GM18867 (cell line): Measurements from ENCODE around the gene ZFPM1.

Source experiments
- ATAC-seq: cut with Tn5 transposase; IDR thresholded peaks from one replicate; pipeline ENCODE4 v1.9.1; 2021; ENCODE audit warnings: mild to moderate bottlenecking, moderate library complexity; ENCODE audit not compliant: unreplicated experiment

ZFPM1 gene

DNA sequence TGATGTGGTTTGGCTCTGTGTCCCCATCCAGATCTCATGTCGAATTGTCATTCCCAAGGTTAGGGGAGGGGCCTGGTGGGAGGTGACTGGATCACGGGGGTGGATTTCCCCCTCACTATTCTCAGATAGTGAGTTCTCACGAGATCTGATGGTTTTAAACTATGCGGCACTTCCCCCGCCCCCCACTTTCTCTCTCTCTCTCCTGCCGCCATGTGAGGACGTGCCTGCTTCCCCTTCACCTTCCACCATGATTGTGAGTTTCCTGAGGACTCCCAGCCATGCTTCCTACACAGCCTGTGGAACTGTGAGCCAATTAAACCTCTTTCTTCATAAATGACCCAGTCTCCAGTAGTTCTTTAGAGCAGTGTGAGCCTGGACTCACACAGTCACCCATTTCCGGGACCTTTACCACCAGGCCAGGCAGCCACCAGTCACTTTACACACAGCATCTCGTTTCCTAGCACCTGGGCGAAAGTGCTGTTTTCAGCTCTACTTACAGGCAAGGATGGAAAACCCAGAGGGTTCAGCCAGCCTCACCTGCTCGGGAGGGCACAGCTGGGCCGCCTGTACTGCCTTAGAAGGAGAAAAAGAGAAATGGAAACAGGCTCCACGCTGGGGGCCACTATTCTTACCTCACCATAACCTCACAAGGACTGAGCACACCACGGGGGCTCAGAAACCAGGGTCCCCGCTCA is 103.4 kb downstream of the ZFPM1 start:
- no peak for ATAC-seq

DNA sequence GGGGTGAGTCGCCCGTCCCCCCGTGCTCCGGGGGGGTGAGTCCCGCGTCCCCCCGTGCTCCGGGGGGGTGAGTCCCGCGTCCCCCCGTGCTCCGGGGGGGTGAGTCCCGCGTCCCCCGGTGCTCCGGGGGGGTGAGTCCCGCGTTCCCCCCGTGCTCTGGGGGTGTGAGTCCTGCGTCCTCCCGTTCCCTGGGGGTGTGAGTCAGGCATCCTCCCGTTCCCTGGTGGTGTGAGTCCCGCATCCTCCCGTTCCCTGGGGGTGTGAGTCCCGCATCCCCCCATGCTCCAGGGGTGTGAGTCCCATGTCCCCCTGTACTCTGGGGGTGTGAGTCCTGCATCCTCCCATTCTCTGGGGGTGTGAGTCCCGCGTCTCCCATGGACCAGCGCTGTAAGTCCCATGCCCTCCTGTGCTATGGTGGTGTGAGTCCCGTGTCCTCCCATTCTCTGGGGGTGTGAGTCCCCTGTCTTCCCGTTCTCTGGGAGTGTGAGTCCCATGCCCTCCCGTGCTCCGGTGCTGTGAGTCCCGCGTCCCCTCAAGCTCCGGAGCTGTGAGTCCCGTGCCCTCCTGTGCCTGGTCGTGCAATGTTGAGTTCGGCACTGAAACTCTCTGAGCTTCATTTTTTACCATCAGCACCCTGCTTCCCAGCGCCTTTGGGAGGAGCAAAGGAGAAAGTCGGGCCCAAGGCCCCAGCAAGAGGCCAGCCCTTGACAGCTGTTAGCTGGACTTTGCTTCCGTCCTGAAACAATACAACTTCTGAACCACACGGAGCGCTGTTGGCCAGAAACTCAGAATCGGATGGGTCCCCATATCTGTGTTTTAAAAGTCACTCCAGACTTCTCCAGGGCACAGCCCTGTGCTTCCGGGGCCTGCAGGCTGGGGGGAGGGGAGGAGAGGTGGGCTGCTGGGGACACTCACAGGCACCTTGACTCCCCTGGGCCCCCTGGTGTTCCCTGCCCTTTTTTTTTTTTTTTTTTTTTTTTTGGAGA is 105.7 kb downstream of the ZFPM1 start:
- ATAC-seq: no peak

DNA sequence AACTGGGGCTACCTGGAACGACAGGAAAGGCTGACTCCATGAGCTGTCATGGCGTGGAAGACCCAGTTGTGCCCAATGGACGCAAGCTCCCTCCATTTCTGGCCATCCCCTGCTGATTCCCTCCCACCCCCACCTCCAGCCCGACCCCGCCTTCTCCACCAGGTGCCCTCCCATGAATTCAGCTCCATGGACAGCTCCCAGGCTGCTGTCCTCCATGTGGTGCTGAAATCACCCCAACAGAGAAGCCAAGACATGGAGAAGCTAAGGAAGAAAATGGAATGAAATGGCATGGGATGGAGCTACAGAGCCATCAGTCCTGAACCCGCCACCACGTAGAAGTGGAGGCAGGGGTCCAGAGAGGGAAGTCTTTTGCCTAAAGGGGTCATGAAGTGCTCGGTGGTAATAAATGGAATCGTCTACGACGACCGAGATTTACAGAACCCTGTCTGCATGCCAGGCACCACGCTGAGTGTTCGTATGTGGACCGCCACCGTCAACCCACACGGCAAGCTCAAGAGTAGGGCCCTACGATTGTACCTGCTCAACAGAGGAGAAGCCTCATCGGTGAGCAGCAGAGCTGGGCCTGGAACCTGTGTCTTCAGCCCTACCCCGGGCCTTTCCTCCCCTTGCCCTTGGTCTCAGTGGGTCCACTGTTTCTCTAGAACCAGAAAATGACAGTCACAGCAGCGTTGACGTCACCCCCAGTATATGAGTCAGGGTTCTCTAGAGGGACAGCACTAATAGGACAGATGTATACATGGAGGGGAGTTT is 107.8 kb downstream of the ZFPM1 start:
- no peak for ATAC-seq

DNA sequence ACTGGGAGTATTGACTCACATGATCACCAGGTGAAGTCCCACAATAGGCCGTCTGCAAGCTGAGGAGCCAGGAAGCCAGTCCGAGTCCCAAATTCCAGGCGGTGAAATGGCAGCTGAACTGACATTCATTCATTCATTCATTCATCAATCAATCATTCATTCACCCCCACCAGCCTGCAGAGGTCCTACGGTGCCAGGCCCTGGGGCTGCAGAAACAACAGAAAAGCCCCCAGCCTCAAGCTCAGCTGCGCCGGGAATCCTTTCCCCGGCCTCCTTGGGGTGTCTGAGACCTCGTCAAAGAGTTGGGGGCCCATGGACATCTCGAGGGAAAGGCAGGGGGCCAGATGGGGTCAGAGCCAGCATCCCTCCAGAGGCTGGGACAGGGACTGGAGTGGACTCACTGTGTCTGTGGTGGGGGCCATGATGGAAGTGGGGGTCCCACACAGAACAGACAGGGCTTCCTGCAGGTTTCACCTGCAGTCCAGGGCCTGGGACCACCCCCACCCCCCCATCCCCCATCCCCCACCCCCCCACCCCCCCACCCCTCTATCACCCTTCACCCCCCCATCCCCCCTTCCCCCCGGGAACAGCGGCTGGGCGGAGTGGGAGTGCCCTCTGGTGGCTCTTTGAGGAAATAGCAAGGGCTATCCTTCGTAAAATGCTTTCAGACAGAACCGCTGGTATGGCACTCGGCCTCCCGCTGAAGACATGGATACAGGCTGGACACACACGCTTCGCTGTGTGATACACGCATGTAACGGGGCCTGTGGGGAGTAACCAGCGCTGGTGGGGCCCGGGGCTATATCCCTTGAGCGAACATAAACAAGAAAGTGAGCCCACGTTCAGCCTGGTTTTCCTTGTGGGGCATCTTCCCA is 108.6 kb downstream of the ZFPM1 start:
- ATAC-seq: no peak

DNA sequence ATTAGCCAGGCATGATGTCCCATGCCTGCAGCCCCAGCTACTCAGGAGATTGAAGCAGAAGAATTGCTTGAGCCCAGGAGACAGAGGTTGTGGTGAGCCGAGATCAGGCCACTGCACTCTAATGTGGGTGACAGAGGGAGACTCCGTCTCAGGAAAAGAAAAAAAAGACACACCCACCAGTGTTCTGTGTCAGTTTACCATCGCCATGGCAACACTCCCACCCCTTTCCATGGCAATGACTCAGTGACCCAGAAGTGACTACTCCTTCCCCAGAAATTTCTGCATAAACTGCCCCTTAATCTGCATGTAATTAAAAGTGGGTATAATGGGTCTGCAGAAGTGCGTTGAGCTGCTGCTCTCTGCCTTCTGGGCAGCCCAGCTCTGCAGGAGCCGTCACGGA is 113.1 kb downstream of the ZFPM1 start:
- no peak for ATAC-seq

DNA sequence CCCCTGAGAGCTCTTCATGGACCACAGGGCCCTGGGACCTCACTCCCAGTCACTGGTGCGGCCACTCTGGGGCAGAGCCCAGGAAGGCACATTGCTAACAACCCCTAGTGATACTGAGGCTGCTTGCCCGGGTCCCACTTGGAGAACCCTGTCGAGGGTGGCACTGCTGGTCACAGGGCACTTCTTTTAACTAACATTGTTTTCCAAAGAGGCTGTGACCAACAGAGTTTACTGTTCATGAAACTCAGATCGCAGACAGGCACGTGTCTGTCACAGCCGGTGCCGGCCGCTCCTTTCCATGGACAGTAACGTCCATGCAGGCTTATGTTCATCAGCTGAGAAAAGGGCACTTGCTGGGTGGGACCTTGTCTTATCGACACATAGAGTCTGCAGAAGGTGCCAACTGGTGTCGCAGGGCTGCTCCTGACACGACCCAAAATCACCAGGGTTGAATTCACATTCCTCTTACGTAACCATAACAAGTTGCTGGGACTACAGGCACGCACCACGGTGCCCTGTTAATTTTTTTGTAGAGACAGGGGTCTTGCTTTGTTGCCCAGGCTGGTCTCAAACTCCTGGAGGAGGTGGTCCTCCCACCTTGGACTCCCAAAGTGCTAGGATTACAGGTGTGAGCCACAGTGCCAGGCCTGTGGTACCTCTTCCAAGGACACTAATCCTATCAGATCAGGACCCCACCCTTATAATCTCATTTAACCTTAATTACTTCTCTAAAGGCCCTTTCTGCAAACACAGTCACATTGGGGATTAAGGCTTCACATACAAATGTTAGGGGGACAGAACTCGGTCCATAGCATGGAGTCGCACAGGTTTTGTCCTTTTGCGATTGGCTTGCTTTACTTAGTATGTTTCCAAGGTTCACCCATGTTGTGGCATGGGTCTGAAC is 115.9 kb downstream of the ZFPM1 start:
- ATAC-seq: no peak

DNA sequence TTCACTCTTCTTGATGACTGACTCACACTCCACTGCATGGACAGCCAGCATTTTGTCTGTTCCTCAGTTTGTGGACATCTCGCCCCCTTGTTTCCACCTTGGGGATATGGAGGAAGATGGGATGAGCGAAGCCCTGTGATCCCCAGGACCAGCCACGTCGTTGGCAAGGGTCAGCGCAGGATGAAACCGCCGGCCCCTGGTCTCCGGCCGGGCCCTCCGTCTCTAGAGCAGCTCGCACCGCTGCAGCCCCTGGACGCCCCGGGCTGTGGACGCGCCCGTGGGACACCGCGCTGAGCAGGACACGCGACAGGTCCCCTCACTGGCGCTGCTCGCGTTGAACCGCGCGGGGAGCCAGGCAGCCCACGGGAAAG is 116.5 kb downstream of the ZFPM1 start:
- peak; percentile 21 for ATAC-seq

DNA sequence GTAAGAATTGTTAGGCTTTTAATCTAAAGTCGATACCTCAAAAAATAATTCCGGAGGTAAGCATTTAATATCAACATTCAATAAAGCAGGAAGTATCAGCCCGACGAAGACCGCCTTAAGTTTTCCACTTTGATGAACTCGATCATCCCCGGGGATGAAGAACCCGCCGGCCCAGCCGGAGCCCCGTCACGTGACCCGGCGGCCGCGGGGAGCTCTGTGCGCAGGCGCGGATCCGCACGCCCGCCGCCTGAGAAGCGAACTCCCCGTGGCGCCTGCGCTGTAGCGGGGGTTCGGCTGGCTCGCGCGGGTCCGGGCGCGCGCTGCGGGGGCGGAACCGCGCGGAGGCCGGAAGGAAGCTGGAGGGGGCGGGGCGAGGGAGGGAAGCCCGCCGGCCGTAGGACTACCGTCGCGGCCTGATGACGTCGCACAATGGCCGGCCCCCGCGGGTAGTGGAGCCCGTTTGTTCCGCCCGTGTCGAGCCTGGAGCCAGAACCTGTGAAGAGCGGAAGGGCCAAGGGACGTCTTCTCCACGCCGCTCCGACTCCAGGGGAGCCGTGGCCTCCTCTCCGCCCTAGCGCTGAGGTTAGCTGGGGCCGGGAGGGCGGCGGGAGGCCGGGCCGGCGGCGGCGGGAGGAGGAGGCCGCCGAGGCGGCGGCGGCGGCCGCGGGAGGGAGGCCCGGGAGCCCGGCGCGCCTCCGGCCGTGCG is 117.1 kb downstream of the ZFPM1 start, which contains the start of gene ZC3H18:
Gene ZC3H18 (plus strand): TSS at position 419 of the 706 bp plus-strand sequence. CDS start 6,721 bp downstream, outside the sequence.
- ATAC-seq: peak; percentile 81

DNA sequence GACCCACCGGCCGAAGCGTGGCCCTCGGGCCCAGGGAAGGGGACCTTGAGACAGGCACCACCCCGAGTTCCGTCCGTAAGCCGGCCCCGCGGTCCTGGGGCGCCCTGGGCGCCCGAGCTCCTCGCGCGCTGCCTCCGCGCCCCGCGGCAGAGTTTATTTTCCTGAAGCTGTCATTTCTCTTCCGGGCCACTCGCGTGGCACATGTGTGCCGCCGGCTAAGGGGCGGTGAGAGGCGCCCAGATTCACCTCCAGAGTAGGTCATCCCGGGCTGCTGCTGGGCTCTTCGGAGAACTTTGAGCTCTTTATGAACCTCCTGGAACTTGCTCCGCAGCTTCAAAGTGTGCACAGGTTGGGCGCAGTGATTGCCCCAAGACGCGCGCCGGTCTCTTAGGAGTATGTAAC is 117.6 kb downstream of the ZFPM1 start:
- no peak for ATAC-seq

DNA sequence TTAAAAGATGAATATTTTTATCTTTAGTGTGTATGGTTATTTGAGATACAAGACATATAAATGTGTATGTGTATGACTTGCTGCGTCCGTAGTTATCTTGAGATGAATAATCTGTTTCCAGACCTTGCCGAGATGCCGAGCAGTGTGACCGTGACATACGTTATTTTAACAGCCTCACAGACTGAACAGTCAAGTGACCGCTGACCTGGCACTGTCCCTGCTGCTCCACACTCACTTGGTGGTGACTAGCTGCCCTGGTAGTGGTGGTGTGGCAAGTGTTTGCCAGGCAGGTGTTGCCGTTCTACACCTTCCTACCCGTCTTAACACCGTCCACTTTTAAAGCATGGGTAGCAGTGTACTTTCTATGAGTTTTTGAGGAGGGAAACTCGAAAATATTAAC is 122.2 kb downstream of the ZFPM1 start:
- no peak for ATAC-seq

DNA sequence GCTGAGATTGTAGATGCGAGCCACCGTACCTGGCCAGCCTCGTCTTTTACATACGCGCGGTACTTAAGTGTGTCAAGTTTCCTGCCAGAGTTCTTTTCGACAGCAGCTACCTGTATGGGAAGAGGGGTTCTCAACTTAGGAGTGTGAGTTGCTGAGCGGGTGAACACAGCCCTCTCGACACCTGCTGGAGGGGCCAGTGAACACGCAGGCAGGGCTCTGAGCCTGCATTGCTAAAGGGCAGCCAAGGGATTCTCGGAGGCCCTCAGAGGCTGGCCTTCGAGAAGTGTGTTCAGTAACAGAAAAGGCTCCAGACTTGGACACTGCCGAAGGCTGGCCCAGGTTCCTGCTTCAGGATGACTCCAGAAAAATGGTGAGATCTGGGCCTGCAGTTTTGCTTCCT is 123.2 kb downstream of the ZFPM1 start:
- ATAC-seq: no peak

DNA sequence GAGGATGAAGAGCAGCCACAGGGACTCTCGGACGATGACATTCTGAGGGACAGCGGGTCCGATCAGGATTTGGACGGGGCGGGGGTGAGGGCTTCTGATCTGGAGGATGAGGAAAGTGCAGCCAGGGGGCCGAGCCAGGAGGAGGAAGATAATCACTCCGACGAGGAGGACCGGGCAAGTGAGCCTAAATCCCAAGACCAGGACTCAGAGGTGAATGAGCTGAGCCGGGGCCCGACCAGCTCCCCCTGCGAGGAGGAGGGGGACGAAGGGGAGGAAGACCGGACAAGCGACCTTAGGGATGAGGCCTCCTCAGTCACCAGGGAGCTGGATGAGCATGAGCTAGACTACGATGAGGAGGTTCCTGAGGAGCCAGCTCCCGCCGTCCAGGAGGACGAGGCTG is 124.1 kb downstream of the ZFPM1 start:
- no peak for ATAC-seq

DNA sequence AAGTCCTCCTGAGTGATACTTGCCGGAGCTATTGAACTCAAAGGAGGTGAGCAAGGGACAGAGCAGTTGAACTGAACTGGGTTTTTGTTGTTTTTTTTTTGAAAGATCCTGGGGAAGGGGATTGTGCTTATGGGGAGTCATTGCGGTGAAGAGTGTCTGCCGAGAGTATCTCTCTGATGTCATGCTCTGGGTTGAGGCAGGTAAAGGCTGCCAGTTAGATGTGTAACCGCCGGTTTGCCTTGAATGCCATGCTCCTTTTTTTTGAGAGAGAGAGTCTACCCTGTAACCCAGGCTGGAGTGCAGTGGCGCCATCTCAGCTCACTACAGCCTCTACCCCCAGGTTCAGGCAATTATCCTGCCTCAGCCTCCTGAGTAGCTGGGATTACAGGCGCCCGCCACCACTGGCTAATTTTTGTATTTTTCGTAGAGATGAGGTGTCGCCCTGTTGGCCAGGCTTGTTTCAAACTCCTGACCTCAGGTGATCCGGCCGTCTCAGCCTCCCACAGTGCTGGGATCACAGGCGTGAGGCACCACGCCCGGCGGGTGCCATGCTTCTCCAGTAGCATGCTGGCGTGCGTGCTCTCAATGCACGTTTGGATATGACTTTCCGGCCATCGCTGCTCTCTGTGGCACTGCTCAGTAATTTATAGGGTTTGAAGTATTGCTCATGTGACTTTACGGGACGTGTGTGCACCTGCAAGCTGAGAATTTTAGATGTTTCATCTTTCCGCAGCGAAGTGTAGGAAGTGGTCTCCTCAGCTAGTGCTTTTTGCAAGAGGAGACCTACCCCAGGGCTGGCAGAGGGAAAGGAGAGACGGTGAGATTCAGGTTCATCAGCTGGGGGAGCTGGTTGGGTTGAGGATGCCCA is 125.6 kb downstream of the ZFPM1 start:
- no peak for ATAC-seq

DNA sequence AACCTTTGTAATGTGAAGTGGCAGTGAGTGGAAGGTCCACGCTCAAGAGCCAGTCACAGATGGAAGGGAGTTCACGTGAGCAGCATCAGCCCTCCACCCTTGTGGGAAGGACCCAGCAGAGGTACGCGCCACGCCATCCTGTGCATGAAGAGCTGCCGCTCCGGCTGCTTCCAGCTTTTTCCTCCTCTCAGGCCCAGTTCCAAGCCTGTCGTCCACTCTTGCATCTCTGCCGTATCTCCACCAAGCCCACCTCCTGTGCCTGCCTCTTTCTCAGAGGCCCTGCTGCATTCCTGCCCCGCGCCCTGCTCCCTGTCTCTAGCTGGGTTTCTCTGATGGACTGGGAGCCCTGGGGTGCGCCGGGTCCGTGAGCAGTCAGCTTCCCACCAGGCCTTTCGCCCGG is 127.3 kb downstream of the ZFPM1 start:
- no peak for ATAC-seq

DNA sequence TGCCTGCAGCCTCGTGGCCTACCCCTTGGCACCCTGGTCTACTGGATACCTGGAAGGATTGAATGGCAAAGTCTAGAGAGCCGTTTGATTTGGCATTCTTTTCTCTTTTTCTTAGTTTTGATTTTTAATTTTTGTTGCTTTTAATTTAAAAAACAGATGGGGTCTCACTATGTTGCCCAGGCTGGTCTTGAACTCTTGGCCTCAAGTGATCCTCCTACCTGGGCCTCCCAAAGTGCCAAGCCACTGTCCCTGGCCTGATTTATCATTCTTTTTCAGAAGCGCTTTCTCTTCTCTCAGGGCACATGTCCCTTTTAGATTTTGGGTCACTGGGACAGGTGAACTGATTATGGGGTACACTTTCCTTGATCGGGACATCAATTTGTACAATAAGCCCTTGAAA is 128.0 kb downstream of the ZFPM1 start:
- ATAC-seq: no peak

DNA sequence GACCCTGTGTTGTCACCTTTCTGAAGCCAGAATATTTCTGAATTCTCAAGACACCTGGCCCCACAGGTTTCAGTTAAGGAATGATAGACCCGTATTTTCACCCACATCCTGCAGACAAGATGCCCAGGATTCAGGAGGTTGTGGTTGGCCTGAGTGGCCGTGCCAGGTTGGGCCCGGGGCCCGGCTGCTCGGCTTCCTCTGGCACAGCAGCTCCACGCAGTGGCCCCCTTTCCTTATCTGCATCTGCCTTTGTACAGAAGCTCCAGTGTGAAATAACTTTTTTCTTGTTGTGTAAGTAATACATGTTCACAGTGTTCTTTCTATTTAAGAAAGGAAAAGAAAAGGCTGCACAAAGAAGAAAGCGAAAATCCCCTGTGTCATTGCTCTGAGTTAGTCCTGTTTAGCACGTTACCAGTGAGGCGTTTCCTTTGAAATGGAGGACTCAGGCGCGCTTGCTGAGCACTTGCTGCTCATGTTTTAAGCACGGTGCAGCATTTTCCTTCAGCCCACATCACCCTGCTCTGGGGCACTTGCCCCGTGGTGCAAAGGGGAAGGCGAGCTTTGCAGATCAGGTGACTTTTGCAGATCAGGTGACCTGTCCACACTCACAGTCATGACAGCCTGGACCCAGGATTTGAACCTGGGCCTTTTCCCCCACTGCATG is 130.0 kb downstream of the ZFPM1 start:
- ATAC-seq: no peak

DNA sequence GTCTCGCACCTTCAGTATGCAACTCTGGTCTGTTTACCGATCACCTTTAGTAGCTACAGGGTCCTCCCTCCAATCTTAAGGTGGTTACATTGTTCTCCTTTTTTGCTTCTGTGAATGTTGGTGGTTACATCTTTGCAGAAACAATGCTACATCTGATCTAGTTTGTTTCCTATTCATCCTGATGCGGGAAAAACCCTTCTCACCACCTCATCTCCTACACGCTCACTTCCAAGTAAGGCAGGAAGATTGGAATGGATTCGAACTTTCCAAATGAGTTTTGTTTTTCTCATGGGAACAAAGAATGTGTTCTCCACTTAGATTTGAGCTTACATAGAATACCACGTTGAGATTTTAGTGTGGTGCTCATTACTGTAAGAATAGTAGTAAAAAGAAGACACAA is 131.6 kb downstream of the ZFPM1 start:
- no peak for ATAC-seq
